Motor neuron (in vitro differentiated cells): ENCODE results near the gene PAX7. TPM values are rescaled to one million over a fixed set of nuclear protein-coding genes. Genes with fewer than 3 reads are reported as not detected.
A peak's percentile ranks its signal among the peaks of the same experiment; 100 is the strongest.

Experiments used
- ATAC-seq, 8 experiments: fragments of 200-7000 bp; cut with Tn5 transposase; replicated peaks in 6 of 8; 2 replicates each; pipeline ENCODE4 v1.8.0; 2021; ENCODE audit warnings: mild to moderate bottlenecking in 8 of 8, moderate library complexity in 8 of 8
- H3K27ac ChIP-seq, 2 donors: fragments of 250-450 bp; sonication (Bioruptor Pico); 2 replicates each; pipeline ENCODE4 v1.9.0; 2021; ENCODE audit warnings: antibody characterized with exemption in 2 of 2, mild to moderate bottlenecking in 2 of 2, moderate library complexity in 1 of 2
- H3K4me1 ChIP-seq, 2 donors: fragments of 250-450 bp; sonication (Bioruptor Pico); replicated peaks in 1 of 2; 2 replicates each; pipeline ENCODE4 v1.6.1; 2021; ENCODE audit warnings: antibody characterized with exemption in 2 of 2, mild to moderate bottlenecking in 2 of 2, moderate library complexity in 1 of 2
- H3K4me3 ChIP-seq, 5 donors: fragments of 250-450 bp; sonication (Bioruptor Pico); 2 replicates each; pipeline ENCODE4 v1.9.0; 2021; ENCODE audit warnings: antibody characterized with exemption in 5 of 5, mild to moderate bottlenecking in 5 of 5, moderate library complexity in 4 of 5
- WGBS, 10 experiments: fragments of 450-650 bp; shearing (Covaris generic); methylation state at CpG; one replicate each; pipeline ENCODE4 v1.0.0; 2022; 5-methylcytosine and 5-hydroxymethylcytosine counted together
- in situ Hi-C, 9 experiments: fragments of 400-800 bp; cut with MboI; loops; one replicate each; pipeline ENCODE4 v1.15.0; 2021; ENCODE audit warnings: low sequenced_read_pairs in 9 of 9, low pct_unique_long_range_greater_than_20kb in 2 of 9; ENCODE audit not compliant: unreplicated experiment in 9 of 9
- total RNA-seq, 8 experiments: library from RNA; unstranded; fragments of 300-600 nt; gene quantifications; 2 replicates each; pipeline versions ENCODE4 v1.2.3 to v1.2.4, GENCODE V29; 2022

Gene PAX7
- total RNA-seq, 8 experiments from 2014 or later = 0.05 to 0.76 (median 0.18) TPM; not detected in 1

GRCh38 chr1:18661404-18662285 lies 31.0 kb downstream of the PAX7 start:
- H3K4me1 ChIP-seq = peaks cover 0 to 9% of the 10 kb centered on the region in 2 donors
- no peak for ATAC-seq
- in situ Hi-C loops = no loop called here
- 12 to 100% (median 59%) methylated on average over 1 to 9 of the region's 17 CpGs; no CpG with 5 or more reads in 3 of the 10 experiments for WGBS, 10 experiments
- no peak overlapping the region for H3K4me3 ChIP-seq
- no peak overlapping the region for H3K27ac ChIP-seq

- ATAC-seq = no peak
- whole genome bisulfite sequencing, 10 experiments = 0 to 51% (median 40%) methylated on average over 1 to 5 of the region's 5 CpGs; no CpG with 5 or more reads in 4 of the 10 experiments
- Histone ChIP-seq H3K4me3 (no peak overlapping the region), H3K4me1 (peaks cover 0 to 9% of the 10 kb centered on the region in 2 donors), H3K27ac (no peak overlapping the region)
- in situ Hi-C loops = no loop called here
These were observed 31.6 kb downstream of the PAX7 start for GRCh38 chr1:18662286-18662639.

- no peak overlapping the region for H3K4me3 ChIP-seq
- WGBS, 10 experiments = 0 to 80% (median 63%) methylated on average over 1 to 4 of the region's 7 CpGs; no CpG with 5 or more reads in 5 of the 10 experiments
- in situ Hi-C loops = no loop called here
- ATAC-seq = no peak
- no peak overlapping the region for H3K27ac ChIP-seq
- peaks cover 0 to 5% of the 10 kb centered on the region in 2 donors for H3K4me1 ChIP-seq
These were observed 35.8 kb downstream of the PAX7 start for GRCh38 chr1:18666317-18666920.

GRCh38 chr1:18667333-18667732 lies 36.7 kb downstream of the PAX7 start:
- ATAC-seq = no peak
- H3K4me1 ChIP-seq = no peaks in the 10 kb centered on the region
- H3K27ac ChIP-seq = no peak overlapping the region
- WGBS, 10 experiments = 0 to 97% (median 62%) methylated on average over 2 to 6 of the region's 6 CpGs; no CpG with 5 or more reads in 6 of the 10 experiments
- H3K4me3 ChIP-seq = no peak overlapping the region
- in situ Hi-C loops = no loop called here

- Histone ChIP-seq H3K4me3 (no peak overlapping the region), H3K27ac (no peak overlapping the region), H3K4me1 (no peaks in the 10 kb centered on the region)
- WGBS, 10 experiments = 0 to 45% (median 35%) methylated on average over 1 to 2 of the region's 2 CpGs; no CpG with 5 or more reads in 5 of the 10 experiments
- ATAC-seq = peak in 3 of 8 experiments; percentile 56 to 91 (median 85)
- in situ Hi-C loops = no loop called here
These were observed 37.4 kb downstream of the PAX7 start for GRCh38 chr1:18668046-18668445.

GRCh38 chr1:18668750-18669404 lies 38.2 kb downstream of the PAX7 start:
- peak in 1 of 8 experiments; percentile 37 for ATAC-seq
- in situ Hi-C loops = no loop called here
- 17 to 88% (median 50%) methylated on average over 1 to 3 of the region's 4 CpGs; no CpG with 5 or more reads in 5 of the 10 experiments for WGBS, 10 experiments

GRCh38 chr1:18670121-18670867 lies 39.6 kb downstream of the PAX7 start:
- 20 to 84% (median 72%) methylated on average over 1 to 12 of the region's 13 CpGs; no CpG with 5 or more reads in 5 of the 10 experiments for WGBS, 10 experiments
- H3K4me3 ChIP-seq = no peak overlapping the region
- in situ Hi-C loops = no loop called here
- peak in 2 of 8 experiments; percentile 37 to 74 for ATAC-seq
- no peaks in the 10 kb centered on the region for H3K4me1 ChIP-seq
- no peak overlapping the region for H3K27ac ChIP-seq

More at GRCh38 chr1:18668750-18669404, 38.2 kb downstream of the PAX7 start:
- no peaks in the 10 kb centered on the region for H3K4me1 ChIP-seq
- no peak overlapping the region for H3K4me3 ChIP-seq
- H3K27ac ChIP-seq = no peak overlapping the region

GRCh38 chr1:18670868-18671225 lies 40.2 kb downstream of the PAX7 start:
- Histone ChIP-seq H3K4me3 (no peak overlapping the region), H3K27ac (no peak overlapping the region), H3K4me1 (peaks cover 2 to 4% of the 10 kb centered on the region in 2 donors)
- no peak for ATAC-seq
- in situ Hi-C loops = no loop called here
- WGBS, 10 experiments = 45 to 90% (median 80%) methylated on average over 1 to 3 of the region's 5 CpGs; no CpG with 5 or more reads in 6 of the 10 experiments

- no peak overlapping the region for H3K27ac ChIP-seq
- in situ Hi-C loops = no loop called here
- WGBS, 10 experiments = 0 to 69% (median 64%) methylated on average over 1 to 5 of the region's 5 CpGs; no CpG with 5 or more reads in 3 of the 10 experiments
- no peak for ATAC-seq
- H3K4me3 ChIP-seq = no peak overlapping the region
- peaks cover 13 to 17% of the 10 kb centered on the region in 2 donors for H3K4me1 ChIP-seq
These were observed 43.3 kb downstream of the PAX7 start for GRCh38 chr1:18673976-18674375.

- 0 to 57% (median 26%) methylated on average over 1 to 3 of the region's 6 CpGs; no CpG with 5 or more reads in 6 of the 10 experiments for WGBS, 10 experiments
- Histone ChIP-seq H3K4me3 (no peak overlapping the region), H3K27ac (no peak overlapping the region), H3K4me1 (peaks cover 13 to 21% of the 10 kb centered on the region in 2 donors)
- in situ Hi-C loops = no loop called here
- peak in 5 of 8 experiments; percentile 88 to 90 (median 89) for ATAC-seq
These were observed 45.7 kb downstream of the PAX7 start for GRCh38 chr1:18676332-18676781.

- peak; percentile 53 to 86 (median 76) for ATAC-seq
- H3K4me1 ChIP-seq = peaks cover 5 to 11% of the 10 kb centered on the region in 2 donors
- no peak overlapping the region for H3K4me3 ChIP-seq
- 4 to 100% (median 44%) methylated on average over 2 to 4 of the region's 4 CpGs for WGBS, 10 experiments
- no peak overlapping the region for H3K27ac ChIP-seq
- in situ Hi-C loops = loop anchor here in 1 of 9 experiments (10.0 kb wide), 1 partner anchor 87 kb away; no protein-coding TSS in a partner anchor
These were observed 50.8 kb downstream of the PAX7 start for GRCh38 chr1:18681423-18681835.

GRCh38 chr1:18682375-18682774 lies 51.7 kb downstream of the PAX7 start:
- no peak for ATAC-seq
- H3K4me1 ChIP-seq = peaks cover 0 to 4% of the 10 kb centered on the region in 2 donors
- no peak overlapping the region for H3K4me3 ChIP-seq
- in situ Hi-C loops = loop anchor here in 1 of 9 experiments (10.0 kb wide), 1 partner anchor 88 kb away; no protein-coding TSS in a partner anchor
- H3K27ac ChIP-seq = no peak overlapping the region
- WGBS, 10 experiments = 40 to 83% (median 67%) methylated on average over 1 to 3 of the region's 3 CpGs; no CpG with 5 or more reads in 5 of the 10 experiments
